Skeletal muscle tissue (tissue), 4 donors: ENCODE results near the gene EXOC6. TPM values are rescaled to one million over a fixed set of nuclear protein-coding genes. Genes with fewer than 3 reads are reported as not detected.

Experiments
- H3K27ac ChIP-seq: one replicate; pipeline ENCODE4 v1.7.0; 2013; ENCODE audit warnings: mild to moderate bottlenecking, low read depth, low read length, inconsistent platforms
- H3K27me3 ChIP-seq, 3 donors: one replicate each; pipeline ENCODE4 v1.7.0; 2013; ENCODE audit warnings: low read length in 3 of 3; ENCODE audit not compliant: control insufficient read depth in 3 of 3, insufficient read depth in 3 of 3
- H3K36me3 ChIP-seq, 3 donors: one replicate each; pipeline ENCODE4 v1.7.0; 2013; ENCODE audit warnings: low read length in 3 of 3; ENCODE audit not compliant: control insufficient read depth in 3 of 3, insufficient read depth in 3 of 3
- H3K4me1 ChIP-seq, 3 donors: one replicate each; pipeline ENCODE4 v1.7.0; 2013; ENCODE audit warnings: low read length in 3 of 3, mild to moderate bottlenecking in 3 of 3; ENCODE audit not compliant: control insufficient read depth in 3 of 3, insufficient read depth in 3 of 3
- H3K4me3 ChIP-seq, 3 donors: one replicate each; pipeline ENCODE4 v1.7.0; 2013; ENCODE audit warnings: low read length in 3 of 3
- H3K9ac ChIP-seq, 3 donors: one replicate each; pipeline ENCODE4 v1.7.0; 2013; ENCODE audit warnings: low read length in 3 of 3, mild to moderate bottlenecking in 3 of 3, moderate library complexity in 2 of 3, low read depth in 1 of 3
- H3K9me3 ChIP-seq, 3 donors: one replicate each; pipeline ENCODE4 v1.7.0; 2013; ENCODE audit warnings: low read length in 3 of 3; ENCODE audit not compliant: control insufficient read depth in 3 of 3
- total RNA-seq: library from RNA; depleted of rRNA; stranded (reverse); fragments of >200 nt; gene quantifications from one replicate; pipeline ENCODE4 v1.2.3, GENCODE V29; 2014
- donor health status: Osteomylitis.

Gene EXOC6
- total RNA-seq, 1 donor from 2014 or later = 54.8 TPM

- Histone ChIP-seq H3K27ac (no peak overlapping the region), H3K27me3 (peaks cover 32 to 60% (median 42%) of the 10 kb centered on the region in 3 donors)
These were observed 231.5 kb downstream of the EXOC6 start for GRCh38 chr10:93079663-93080349.

GRCh38 chr10:93080350-93081046, 232.2 kb downstream of the EXOC6 start:
- Histone ChIP-seq H3K4me3 (no peak overlapping the region), H3K9me3 (no peaks in the 10 kb centered on the region), H3K4me1 (no peaks in the 10 kb centered on the region), H3K27me3 (peaks cover 25 to 53% (median 36%) of the 10 kb centered on the region in 3 donors), H3K36me3 (no peaks in the 10 kb centered on the region), H3K9ac (no peak overlapping the region), H3K27ac (no peak overlapping the region)

More at GRCh38 chr10:93079663-93080349, 231.5 kb downstream of the EXOC6 start:
- H3K9me3 ChIP-seq = no peaks in the 10 kb centered on the region
- no peaks in the 10 kb centered on the region for H3K36me3 ChIP-seq
- no peak overlapping the region for H3K9ac ChIP-seq
- H3K4me3 ChIP-seq = no peak overlapping the region
- H3K4me1 ChIP-seq = peaks cover 0 to 4% (median under 1%) of the 10 kb centered on the region in 3 donors

GRCh38 chr10:93081318-93081717, 233.0 kb downstream of the EXOC6 start:
- Histone ChIP-seq H3K9me3 (no peaks in the 10 kb centered on the region), H3K27ac (no peak overlapping the region), H3K27me3 (peaks cover 18 to 45% (median 28%) of the 10 kb centered on the region in 3 donors), H3K4me3 (no peak overlapping the region), H3K36me3 (no peaks in the 10 kb centered on the region), H3K4me1 (no peaks in the 10 kb centered on the region), H3K9ac (no peak overlapping the region)

GRCh38 chr10:93081834-93082233, 233.5 kb downstream of the EXOC6 start:
- H3K9ac ChIP-seq = no peak overlapping the region
- H3K4me3 ChIP-seq = no peak overlapping the region
- H3K9me3 ChIP-seq = no peaks in the 10 kb centered on the region
- H3K27me3 ChIP-seq = peaks cover 16 to 40% (median 23%) of the 10 kb centered on the region in 3 donors
- H3K4me1 ChIP-seq = no peaks in the 10 kb centered on the region
- H3K36me3 ChIP-seq = no peaks in the 10 kb centered on the region
- H3K27ac ChIP-seq = no peak overlapping the region

GRCh38 chr10:93083743-93084539, 235.6 kb downstream of the EXOC6 start:
- Histone ChIP-seq H3K27ac (no peak overlapping the region), H3K9ac (no peak overlapping the region), H3K9me3 (no peaks in the 10 kb centered on the region), H3K4me1 (no peaks in the 10 kb centered on the region), H3K36me3 (no peaks in the 10 kb centered on the region), H3K27me3 (peaks cover 12 to 31% (median 16%) of the 10 kb centered on the region in 3 donors), H3K4me3 (no peak overlapping the region)

- Histone ChIP-seq H3K4me1 (no peaks in the 10 kb centered on the region), H3K27me3 (peaks cover 7 to 18% (median 9%) of the 10 kb centered on the region in 3 donors), H3K9me3 (no peaks in the 10 kb centered on the region), H3K27ac (no peak overlapping the region), H3K9ac (no peak overlapping the region), H3K36me3 (no peaks in the 10 kb centered on the region), H3K4me3 (no peak overlapping the region)
These were observed 237.0 kb downstream of the EXOC6 start for GRCh38 chr10:93085272-93085859.

- H3K4me3 ChIP-seq = no peak overlapping the region
These were observed 238.0 kb downstream of the EXOC6 start for GRCh38 chr10:93086289-93086688.

GRCh38 chr10:93087846-93088245, 239.5 kb downstream of the EXOC6 start:
- Histone ChIP-seq H3K27me3 (no peaks in the 10 kb centered on the region), H3K27ac (no peak overlapping the region), H3K4me3 (no peak overlapping the region), H3K36me3 (no peaks in the 10 kb centered on the region), H3K4me1 (no peaks in the 10 kb centered on the region), H3K9me3 (no peaks in the 10 kb centered on the region), H3K9ac (no peak overlapping the region)

More at GRCh38 chr10:93086289-93086688, 238.0 kb downstream of the EXOC6 start:
- Histone ChIP-seq H3K27me3 (peaks cover 1 to 9% (median 6%) of the 10 kb centered on the region in 3 donors), H3K9me3 (no peaks in the 10 kb centered on the region), H3K4me1 (no peaks in the 10 kb centered on the region), H3K36me3 (no peaks in the 10 kb centered on the region), H3K9ac (no peak overlapping the region), H3K27ac (no peak overlapping the region)

GRCh38 chr10:93088466-93088865, 240.1 kb downstream of the EXOC6 start:
- Histone ChIP-seq H3K4me3 (no peak overlapping the region), H3K4me1 (no peaks in the 10 kb centered on the region), H3K27me3 (no peaks in the 10 kb centered on the region), H3K27ac (no peak overlapping the region), H3K36me3 (no peaks in the 10 kb centered on the region), H3K9ac (no peak overlapping the region), H3K9me3 (no peaks in the 10 kb centered on the region)
